PC-3 (cell line): ENCODE results near the gene AGBL1.

ENCODE experiments used
- EZH2 ChIP-seq: fragments of 300-600 bp; sonication (generic); IDR thresholded peaks from one replicate; pipeline ENCODE4 v1.6.1; 2017; ENCODE audit warnings: antibody characterized with exemption, mild to moderate bottlenecking, low read length; ENCODE audit not compliant: unreplicated experiment
- TF ChIP-seq, protein P1 (sequence below): fragments of 300-600 bp; sonication (generic); conservative IDR thresholded peaks from 2 replicates; pipeline ENCODE4 v1.5.1; 2017; ENCODE audit warnings: antibody characterized with exemption, low read depth, mild to moderate bottlenecking, low read length

DNA sequence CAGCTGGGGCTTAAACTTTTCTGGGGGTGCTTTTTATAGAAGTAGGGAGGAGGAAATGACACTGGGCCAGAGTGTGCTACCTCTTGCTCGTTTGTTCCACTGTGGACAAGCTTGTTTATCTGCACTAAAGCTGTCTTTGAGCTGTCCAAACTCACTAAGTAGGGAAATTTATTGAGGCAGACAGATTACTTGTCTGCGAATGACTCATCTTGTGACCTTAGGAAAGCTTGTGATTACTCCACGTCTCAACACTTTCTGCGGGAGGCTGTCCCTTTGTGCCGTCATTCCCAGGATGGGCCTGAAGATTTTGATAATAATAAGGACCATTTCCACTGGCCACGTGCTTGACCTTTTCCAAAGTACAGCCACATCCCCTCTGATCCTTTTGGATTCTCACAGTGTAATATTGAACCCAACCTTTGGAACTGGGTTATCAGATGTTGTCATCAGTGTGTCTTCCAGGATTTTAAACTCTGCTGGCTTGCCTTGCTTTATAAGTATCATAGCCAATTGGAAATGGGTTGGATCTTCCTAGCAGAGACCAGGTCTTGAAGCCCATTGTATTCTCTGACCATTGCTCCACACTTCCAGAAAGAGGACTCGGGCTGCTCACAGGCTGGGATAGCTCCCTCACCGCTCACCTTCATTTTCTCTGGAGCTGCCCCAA is 84.7 kb downstream of the AGBL1 start:
- TF ChIP-seq, protein P1, sequence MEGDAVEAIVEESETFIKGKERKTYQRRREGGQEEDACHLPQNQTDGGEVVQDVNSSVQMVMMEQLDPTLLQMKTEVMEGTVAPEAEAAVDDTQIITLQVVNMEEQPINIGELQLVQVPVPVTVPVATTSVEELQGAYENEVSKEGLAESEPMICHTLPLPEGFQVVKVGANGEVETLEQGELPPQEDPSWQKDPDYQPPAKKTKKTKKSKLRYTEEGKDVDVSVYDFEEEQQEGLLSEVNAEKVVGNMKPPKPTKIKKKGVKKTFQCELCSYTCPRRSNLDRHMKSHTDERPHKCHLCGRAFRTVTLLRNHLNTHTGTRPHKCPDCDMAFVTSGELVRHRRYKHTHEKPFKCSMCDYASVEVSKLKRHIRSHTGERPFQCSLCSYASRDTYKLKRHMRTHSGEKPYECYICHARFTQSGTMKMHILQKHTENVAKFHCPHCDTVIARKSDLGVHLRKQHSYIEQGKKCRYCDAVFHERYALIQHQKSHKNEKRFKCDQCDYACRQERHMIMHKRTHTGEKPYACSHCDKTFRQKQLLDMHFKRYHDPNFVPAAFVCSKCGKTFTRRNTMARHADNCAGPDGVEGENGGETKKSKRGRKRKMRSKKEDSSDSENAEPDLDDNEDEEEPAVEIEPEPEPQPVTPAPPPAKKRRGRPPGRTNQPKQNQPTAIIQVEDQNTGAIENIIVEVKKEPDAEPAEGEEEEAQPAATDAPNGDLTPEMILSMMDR: no peak
- no peak for TF ChIP-seq EZH2
